PFSK-1 (cell line): Measurements from ENCODE around the gene FFAR2.

Source experiments
- FOXP2 ChIP-seq: optimal IDR thresholded peaks from 2 replicates; pipeline ENCODE3; 2011; ENCODE audit warnings: borderline replicate concordance, control low read depth, inconsistent platforms; ENCODE audit not compliant: insufficient read depth; ENCODE audit errors: extremely low read length, extremely low read depth
- POLR2AphosphoS5 ChIP-seq: IDR thresholded peaks from 2 replicates; pipeline ENCODE4 v1.6.1; 2012; ENCODE audit warnings: low read depth, mild to moderate bottlenecking, control low read depth, low read length, moderate library complexity
- REST ChIP-seq, 2 experiments: IDR thresholded peaks; 2 replicates each; pipeline versions ENCODE4 v1.6.1 to v1.8.0; 2011 to 2012; ENCODE audit warnings: low read depth in 2 of 2, low read length in 2 of 2, control low read depth in 1 of 2, inconsistent platforms in 1 of 2, mild to moderate bottlenecking in 1 of 2, moderate library complexity in 1 of 2; ENCODE audit not compliant: insufficient read depth in 1 of 2
- SIN3A ChIP-seq: IDR thresholded peaks from 2 replicates; pipeline ENCODE4 v1.6.1; 2012; ENCODE audit warnings: mild to moderate bottlenecking, low read length, moderate library complexity, borderline replicate concordance; ENCODE audit not compliant: insufficient read depth
- TAF1 ChIP-seq: IDR thresholded peaks from 2 replicates; pipeline ENCODE4 v1.6.1; 2012; ENCODE audit warnings: low read length, control low read depth, borderline replicate concordance; ENCODE audit not compliant: insufficient read depth

FFAR2 gene

GRCh38 chr19:35436477-35437405 lies 11.3 kb upstream of the FFAR2 start:
- TF ChIP-seq SIN3A (no peak), TAF1 (no peak), REST (IDR thresholded peaks at IDR 0.05; ENCODE audit: insufficient read depth in 1 of 2, low read depth in 2 of 2, low read length in 2 of 2) (peak in 1 of 2 experiments; percentile 25; a peak in 1 of 4 replicates)

GRCh38 chr19:35437406-35437951 lies 10.6 kb upstream of the FFAR2 start:
- TF ChIP-seq SIN3A (no peak), TAF1 (no peak), POLR2AphosphoS5 (no peak), REST (IDR thresholded peaks at IDR 0.05; ENCODE audit: insufficient read depth in 1 of 2, low read depth in 2 of 2, low read length in 2 of 2) (no peak), FOXP2 (no peak)

GRCh38 chr19:35438096-35438495 lies 10.0 kb upstream of the FFAR2 start:
- TF ChIP-seq SIN3A (no peak), POLR2AphosphoS5 (no peak), FOXP2 (no peak), TAF1 (no peak), REST (IDR thresholded peaks at IDR 0.05; ENCODE audit: insufficient read depth in 1 of 2, low read depth in 2 of 2, low read length in 2 of 2) (no peak)

GRCh38 chr19:35438527-35438926 lies 9.5 kb upstream of the FFAR2 start:
- TF ChIP-seq SIN3A (no peak), TAF1 (no peak), POLR2AphosphoS5 (no peak), REST (IDR thresholded peaks at IDR 0.05; ENCODE audit: insufficient read depth in 1 of 2, low read depth in 2 of 2, low read length in 2 of 2) (no peak), FOXP2 (no peak)
